HG03039 (cell line): ENCODE results near the gene DPP10.
"Not testable (repeated sequence)": the region's sequence is repeated elsewhere in the genome, so short reads cannot be mapped to it uniquely, and the experiment has no call there.

Experiments
- ATAC-seq: cut with Tn5 transposase; IDR thresholded peaks from one replicate; pipeline ENCODE4 v1.9.1; 2021; ENCODE audit warnings: mild to moderate bottlenecking, moderate library complexity; ENCODE audit not compliant: unreplicated experiment

Gene DPP10

DNA sequence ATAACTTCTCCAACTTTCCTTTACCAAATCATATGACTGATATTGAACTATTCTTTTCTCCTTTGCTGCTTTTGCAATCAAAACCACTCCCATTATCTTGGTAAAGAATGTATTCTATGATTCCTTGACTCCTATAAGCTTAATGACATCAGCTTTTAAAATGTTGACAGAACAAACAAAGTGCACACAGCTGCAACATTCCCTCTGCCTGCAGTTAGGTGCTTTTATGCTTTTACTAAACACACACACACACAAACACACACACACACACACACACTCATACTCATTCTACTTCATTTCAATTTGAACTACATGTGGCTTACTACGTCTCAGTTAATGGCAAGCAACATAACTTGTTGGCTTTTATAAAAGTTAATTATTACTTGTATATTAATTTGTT is 946.6 kb downstream of the DPP10 start:
- no peak for ATAC-seq

DNA sequence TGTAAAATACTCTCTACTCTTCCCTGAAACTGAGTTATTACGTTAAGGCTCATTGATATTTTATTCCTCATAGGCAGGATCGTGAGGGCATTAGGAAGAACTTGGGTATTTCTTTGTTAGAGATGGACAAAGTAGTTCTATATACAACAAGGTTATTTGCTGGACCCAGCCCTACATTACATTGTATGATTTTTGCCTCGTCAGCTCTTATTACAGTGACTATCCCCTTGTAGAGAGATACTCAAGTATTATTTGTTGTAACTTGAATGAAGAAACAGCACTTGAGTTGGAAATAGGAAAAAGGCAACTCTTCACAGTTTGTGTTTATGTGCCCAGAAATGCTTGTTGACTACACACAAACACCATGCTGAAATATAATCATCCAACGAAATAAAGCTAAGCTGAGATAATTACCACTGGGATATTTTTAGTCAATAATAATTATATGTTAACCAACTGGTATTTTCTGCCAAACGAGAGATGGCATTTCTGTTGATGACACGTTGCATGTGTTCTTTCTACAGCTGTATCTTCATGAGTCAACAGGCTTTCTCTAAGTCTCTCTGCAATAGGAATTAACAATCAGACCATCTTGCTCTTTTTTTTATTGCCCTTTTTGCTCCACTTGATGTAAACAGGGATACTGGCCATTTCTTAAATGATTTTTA is 947.6 kb downstream of the DPP10 start:
- ATAC-seq = no peak

DNA sequence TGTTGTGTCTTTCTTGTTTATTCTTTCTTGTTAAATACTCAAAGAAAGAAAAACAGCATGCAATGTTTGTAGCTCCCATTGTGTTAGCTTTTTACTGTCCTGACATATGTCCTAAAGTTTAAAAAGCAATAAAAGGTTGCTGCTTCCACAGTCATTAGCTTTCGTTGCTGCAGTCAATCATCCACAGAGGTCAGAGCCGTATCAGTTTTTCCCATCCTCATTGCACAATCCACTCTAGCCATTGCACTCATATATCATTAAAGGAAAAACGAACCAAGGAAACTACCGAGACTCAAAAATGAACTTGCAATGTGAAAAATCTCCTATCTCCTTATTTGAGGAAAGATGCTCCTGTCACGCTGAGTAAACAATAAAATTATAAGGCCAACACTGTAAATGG is 954.1 kb downstream of the DPP10 start:
- no peak for ATAC-seq

DNA sequence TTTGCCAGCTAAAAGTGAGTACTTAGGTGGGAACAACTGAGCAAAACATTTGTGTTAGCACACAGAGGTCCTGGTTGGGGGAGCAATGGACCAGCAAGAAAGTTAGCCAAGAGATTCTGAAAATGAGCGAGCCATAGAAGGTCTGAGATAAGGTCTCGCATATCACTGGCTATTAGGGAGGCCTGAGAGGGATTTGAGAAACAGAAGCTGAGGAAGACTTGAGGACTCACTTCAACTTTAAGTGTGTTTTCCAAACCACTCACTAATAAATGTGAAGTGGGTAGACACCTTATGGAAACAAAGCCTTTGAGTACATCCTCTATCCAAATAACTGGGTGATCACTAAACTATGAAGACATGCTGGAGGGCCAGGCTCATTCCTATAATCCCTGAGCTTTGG is 958.5 kb downstream of the DPP10 start:
- no peak for ATAC-seq

DNA sequence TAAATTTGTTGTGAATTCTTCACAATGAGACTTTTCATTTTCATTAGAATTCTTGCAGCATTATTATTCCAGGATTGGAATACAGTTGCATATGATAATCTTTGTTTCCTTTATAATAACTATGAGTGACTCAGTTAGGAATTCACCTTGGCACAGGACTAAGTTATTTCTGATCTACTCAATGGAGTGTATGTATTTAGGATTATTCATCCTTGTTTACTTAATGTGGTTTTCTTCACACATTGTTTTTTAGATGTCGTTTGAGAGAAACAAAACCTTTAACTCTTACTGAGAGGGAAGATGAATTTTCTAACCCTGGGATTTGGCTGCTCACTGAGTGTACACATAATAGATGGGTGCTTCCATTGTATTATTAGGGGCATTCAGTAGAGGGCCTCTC is 970.1 kb downstream of the DPP10 start:
- ATAC-seq = no peak

DNA sequence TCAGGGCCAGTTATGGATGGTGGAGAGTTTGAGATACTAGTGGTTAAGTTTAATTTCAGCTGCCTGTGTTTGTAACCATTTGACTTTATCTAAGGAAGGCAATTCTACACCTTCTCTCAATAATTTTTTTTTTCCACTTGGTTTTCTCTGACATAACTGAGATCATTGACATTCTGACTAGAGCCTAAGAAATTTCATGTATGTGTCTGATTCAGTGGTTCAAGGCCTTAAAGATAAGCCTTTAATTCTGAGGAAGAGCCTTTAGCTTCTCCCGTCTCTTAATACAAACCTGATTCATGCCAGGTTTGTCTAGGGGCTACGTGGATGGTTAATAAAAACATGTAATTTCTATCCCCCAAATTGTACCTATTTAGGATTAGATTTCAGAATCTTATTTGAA is 971.4 kb downstream of the DPP10 start:
- no peak for ATAC-seq

DNA sequence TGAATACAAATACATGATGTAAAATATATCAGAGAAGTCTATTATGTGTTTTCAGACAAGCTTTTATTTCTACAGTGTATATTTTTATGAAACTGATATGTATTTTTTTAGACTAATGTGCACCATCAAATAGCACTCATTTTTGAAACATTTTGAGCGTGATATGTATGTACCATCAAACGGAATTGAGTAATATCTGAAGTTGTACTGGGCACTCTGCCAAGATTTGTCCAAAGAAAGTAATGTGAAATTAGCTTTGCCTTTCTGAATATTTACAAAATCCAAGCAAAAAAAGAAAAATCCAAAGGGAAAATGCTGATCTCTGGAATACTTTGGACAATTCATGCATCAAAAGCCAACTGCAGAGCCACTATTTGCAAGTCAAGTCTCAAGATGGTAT is 972.0 kb downstream of the DPP10 start:
- ATAC-seq = no peak

DNA sequence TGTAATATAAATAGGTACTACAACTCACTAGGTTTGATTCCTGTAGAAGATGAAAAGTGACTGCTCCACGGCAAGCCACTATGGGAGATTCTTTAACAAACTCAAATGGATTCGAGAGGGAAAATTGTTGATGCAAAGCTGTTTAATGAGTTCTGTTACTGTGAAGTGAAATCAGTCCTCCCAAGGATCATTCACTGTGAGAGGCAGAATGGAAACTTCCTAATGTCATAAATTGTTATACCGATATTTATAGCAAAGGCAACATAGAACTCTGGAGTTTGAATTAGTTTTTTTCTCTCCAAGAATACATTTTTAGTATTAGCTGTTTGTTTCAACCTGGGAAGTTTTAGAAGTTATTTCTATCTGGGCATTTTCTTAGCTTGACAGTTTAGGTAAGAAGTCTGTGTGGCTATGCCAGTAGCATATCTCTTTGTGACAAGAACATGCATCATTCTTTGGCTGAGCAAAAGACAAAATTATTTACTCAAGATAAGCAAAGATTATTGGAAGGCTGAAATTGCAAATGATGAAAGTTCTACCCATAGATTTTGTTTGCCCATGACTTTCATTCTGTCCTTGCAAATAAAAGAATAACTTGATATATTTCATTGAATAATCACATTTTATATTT is 979.7 kb downstream of the DPP10 start:
- ATAC-seq = no peak

DNA sequence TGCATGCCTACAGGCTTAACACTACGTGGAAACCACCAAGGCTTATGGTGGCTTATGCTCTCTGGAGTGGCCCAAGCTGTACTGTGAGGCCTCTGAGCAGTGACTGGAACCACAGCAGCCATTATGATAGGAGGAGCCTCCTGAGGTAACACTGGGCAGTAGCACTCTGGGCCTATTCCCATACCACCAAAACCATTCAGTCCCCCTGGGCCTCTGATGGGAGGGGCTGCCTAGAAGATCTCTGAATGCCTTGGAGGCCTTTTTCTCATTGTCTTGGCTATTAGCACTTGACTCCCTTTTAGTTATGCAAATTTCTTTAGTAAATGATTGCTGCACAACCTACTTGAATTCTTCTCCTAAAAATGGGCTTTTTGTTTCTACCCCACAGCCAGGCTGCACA is 985.0 kb downstream of the DPP10 start:
- no peak for ATAC-seq

DNA sequence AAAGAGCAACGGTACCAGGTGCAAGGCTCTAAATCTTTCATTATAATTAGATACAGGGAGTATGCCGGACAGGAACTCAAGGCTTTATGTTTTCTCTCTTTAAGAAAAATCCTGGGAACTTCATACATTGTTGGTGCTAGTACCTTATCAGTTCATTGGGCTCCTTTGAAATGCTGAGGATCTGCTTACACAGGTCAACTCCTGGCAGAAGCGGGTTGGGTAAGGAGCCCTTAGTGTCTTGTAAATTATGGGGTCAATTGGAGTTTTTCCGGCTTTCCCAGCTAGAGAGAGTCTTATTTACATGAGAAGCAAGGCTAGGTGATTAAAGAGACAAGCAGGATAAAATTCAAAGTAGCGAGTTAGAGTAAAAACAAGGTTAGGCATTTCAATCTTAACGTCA is 998.3 kb downstream of the DPP10 start:
- not testable (repeated sequence) for ATAC-seq

DNA sequence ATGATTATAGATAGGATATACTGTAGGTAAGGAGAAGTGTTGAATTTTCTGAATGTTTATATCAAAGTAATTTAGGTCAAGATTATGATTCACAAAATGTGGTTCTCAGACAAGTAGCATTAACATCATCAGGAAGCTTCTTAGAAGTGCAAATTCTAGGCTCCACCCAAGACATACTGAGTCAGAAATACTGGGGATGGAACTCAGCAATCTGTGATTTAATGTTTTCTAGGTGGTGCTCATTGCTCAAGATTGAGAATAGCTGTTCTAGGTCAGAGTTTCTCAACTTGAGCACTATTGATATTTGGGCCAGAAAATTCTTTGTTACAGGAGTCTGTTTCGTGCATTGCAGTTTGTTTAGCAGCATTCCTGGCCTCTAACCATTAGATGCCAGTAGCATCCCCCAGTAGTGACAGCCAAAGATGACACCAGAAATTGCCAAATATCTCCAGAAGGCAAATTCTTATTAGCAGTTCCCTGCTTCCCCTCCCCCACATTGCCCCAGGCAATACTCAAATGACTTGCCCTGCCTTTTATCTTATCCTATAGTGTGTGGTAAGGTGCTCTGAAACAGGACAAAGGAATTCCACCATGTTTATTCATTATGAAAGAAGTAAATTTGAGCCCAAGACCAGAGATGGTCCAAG is 1001.2 kb downstream of the DPP10 start:
- ATAC-seq = no peak

DNA sequence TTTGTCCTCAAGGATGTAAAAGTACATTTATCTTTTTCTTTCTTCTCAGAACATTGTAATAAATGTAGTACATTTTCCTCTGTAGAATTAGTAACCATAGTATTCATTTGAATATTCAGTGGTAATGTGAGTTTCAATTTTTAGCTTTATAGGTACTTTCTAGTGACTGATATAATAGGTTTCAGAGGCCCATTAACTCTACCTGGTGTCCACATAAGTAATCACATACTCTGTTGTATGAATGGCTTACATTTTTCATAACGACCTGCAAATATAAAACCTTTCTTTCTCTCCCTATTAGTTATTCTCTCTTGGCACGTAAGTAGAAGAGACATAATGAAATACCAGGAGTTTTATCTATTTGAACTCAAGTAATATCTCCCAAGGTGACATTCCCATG is 1017.6 kb downstream of the DPP10 start:
- ATAC-seq = no peak

DNA sequence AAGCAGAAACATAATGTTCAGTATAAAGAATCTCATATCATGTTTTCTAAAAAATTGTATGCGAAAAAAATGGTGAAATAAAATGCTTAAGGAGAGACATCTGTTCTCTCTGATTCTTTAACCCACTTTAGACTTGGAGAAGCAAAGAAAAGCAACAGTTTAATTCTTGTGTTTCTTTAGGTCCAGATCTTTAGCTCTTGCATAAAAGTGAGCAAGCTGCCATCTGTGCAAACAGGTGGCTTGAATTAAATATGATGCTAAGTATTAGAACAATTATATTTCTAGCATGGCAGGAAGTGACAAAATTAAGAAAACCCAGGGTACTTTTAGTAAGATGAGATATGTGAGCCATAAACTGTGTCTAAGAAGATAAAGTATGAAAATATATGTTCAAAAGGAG is 1038.3 kb downstream of the DPP10 start:
- ATAC-seq = no peak

DNA sequence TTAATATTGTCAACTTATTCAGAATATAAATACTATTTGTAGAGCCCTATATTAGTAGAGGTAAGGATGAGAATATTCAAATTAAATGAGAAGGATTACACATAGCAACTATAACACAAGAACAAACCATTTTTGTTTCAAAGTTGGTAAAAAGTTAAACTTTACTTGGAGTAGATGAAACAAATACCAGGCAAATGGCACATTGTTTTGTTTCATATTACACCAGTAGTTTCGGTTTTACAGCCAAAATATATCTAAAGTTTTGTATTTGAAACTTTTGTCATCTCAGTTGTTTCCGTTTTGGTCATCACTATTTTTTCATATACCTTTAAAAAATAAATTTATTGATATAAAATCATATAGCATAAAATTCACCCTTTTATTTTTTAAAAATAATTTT is 1039.4 kb downstream of the DPP10 start:
- ATAC-seq = no peak

DNA sequence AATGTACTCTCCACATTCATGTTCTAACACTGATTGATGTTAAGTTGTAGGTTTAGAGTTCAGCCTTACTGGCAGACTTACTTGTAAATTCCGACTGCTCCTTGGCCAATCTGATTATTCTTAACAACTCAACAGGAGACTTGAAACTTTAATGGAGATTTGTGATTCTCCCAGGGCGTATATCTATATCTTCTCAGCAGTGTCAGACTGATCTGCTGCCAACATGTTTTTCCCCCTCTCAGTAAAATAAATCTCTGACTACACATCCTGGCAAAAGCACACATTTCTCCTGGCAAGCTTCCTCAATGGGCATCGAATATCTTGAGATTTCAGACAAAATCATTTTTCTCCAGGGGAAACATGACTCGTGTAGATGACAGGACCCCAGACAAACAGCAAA is 1041.2 kb downstream of the DPP10 start:
- ATAC-seq = no peak

DNA sequence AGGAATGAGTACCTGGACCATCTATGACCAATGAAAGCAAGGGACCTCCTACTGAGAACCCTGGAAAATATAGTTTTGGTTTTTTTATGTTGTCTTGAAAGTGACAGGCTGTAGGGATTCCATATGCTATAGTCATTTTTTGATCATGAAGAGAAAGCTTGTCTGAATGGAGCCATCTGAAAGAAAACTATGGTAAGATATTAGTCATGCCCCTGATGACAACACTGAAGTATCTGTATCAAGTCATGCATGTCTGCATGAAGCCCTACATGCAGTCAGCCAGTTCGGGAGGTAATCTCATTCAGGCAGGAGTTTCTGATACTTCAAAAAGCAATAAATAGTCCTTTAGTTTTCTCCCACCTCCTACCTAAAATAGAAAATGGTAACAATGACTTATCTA is 1042.0 kb downstream of the DPP10 start:
- no peak for ATAC-seq

DNA sequence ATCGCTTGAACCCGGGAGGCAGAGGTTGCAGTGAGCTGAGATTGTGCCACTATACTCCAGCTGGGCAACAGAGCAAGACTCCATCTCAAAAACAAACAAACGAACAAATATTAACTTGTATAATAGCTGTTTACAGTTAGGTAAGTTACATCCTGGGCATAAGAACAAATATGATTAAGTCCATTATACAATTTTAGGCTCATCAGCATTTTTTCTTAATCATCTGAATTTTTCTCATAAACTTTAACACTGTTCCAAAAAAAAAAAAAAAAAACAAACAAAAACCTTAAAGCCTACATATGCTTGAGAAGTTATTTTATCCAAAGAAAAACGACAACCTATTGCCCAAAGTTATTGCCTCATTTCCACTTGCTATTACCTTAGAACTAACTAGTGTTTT is 1042.5 kb downstream of the DPP10 start:
- ATAC-seq = no peak

DNA sequence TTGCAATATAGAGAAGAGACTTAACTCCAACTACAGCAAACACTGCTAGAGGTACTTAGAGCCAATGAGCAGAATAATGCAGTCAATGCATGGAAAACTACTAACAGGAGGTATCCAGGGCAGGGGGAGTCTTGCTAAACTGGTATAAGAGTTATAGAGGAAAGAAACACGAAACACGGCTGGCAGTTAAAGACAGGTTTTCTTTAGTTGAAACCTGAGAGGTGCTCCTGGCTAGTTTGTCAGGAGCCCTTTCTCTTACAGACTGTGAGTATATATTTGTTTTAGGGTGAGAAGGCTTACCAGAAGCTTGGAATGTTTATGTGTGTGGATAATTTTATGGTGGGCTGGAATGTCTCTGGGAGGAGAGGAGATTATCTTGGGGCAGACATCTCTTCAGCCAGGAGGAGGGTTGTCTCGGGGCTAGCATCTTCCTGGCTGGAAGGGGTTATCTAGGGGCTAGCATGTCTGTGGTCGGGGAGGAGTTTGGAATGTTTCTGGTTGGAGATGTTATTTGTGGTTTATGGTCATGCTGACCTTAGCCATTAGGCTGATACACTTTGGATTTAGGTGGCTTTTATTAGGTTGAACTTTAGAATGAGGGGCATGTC is 1048.8 kb downstream of the DPP10 start:
- ATAC-seq = no peak

DNA sequence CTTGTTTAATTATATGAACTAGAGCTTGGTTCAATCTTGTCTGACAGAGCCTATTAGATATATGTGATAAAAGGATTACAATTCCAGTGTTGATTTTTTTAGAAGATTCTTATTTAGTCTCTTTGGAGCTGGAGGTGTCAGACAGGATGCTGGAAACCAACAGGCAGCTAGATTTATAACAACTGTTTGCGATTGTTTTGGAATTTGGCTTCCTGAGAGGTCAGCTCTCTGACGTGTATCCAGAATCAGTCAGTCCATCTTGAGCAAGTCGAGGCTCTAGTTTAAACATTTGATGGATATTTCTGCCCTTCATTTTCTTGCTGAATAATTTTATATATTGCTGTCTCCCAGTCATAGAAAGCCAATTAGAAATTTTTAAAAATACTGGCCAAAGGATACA is 1062.9 kb downstream of the DPP10 start:
- no peak for ATAC-seq

DNA sequence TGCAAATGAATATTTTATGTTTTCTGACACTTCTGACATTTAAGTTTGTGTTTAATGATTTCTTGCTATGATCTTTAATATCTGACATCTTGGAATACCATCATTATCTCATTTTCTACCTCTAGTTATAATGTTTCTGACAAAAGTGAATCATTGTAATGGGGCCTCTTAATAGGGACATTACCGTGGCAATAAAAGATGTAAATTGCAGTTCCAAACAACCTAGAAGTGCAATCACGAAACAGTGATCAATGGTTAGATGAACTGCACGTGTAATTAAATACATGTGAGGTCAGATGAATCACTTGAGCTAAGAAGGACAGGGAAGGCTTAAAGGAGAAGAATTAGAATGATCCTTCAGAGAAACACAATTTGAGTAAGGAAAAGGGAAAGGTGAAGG is 1078.3 kb downstream of the DPP10 start:
- no peak for ATAC-seq

DNA sequence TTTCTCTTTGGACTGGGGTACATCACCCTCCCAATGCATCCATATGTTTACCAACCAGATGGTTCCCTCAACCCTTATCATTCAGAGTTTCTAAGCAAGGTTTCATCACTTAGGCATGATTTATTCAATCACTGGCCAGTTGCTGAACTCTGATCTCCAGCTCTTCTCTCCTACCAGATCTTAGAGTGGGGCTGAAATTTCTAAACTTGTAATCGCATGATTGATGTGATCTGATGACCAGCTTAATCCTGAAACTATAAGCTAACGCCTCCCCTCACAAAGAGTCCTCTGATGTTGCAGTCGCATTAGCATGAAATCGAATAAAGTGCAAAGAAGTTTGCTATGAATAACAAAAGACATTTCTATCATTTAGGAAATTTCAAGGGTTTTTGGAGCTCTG is 1082.0 kb downstream of the DPP10 start:
- ATAC-seq = no peak

DNA sequence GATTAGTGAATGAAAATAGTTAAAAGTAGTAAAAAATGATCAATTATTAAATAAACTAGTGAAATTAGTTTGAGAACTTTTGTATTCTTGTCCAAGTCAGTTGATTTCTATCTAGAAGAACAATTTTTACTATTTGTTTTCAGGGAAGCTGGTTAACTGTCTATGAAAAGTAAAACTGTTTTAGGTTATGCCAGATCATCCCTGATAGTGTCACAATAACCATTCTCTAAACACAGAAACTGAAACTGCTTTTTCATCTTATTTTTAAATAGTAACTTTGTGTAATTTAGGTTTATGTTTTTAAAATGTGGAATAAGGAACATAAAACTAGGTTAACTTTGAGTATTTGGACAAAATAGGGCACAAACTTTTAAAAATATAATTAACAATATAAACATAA is 1087.2 kb downstream of the DPP10 start:
- ATAC-seq = no peak
